GM23338 (cell line): ENCODE measurements around the gene CANT1.

Experiments
- CREB1 ChIP-seq: fragments of 250-450 bp; sonication (Bioruptor Pico); IDR thresholded peaks from 2 replicates; pipeline ENCODE4 v1.5.0; 2020; ENCODE audit warnings: low read depth, mild to moderate bottlenecking, moderate library complexity
- CTCF ChIP-seq, 2 experiments: fragments of 200-600 bp in 1 of 2; sonication (generic) in 1 of 2; conservative IDR thresholded peaks; 2 replicates each; pipeline versions ENCODE4 v1.5.1 to v1.6.1; 2016 to 2017; ENCODE audit warnings: antibody characterized with exemption in 2 of 2, low read depth in 2 of 2, mild to moderate bottlenecking in 2 of 2, moderate library complexity in 1 of 2
- EZH2 ChIP-seq: fragments of 200-600 bp; sonication (generic); IDR thresholded peaks from one replicate; pipeline ENCODE4 v1.8.0; 2017; ENCODE audit warnings: antibody characterized with exemption, mild to moderate bottlenecking, low read depth; ENCODE audit not compliant: unreplicated experiment
- EZH2phosphoT487 ChIP-seq: fragments of 200-600 bp; sonication (generic); IDR thresholded peaks from one replicate; pipeline ENCODE4 v1.8.1; 2018; ENCODE audit warnings: antibody characterized with exemption; ENCODE audit not compliant: unreplicated experiment
- JUNB ChIP-seq: IDR thresholded peaks from one replicate; pipeline ENCODE4 v1.6.1; 2016; ENCODE audit warnings: antibody characterized with exemption; ENCODE audit not compliant: unreplicated experiment
- POLR2AphosphoS5 ChIP-seq: IDR thresholded peaks from 2 replicates; pipeline ENCODE4 v1.6.1; 2016; ENCODE audit warnings: antibody characterized with exemption, low read depth
- ZNF331 ChIP-seq: fragments of 250-450 bp; sonication (Bioruptor Pico); IDR thresholded peaks from 2 replicates; pipeline ENCODE4 v1.5.0; 2020; ENCODE audit warnings: low read depth, mild to moderate bottlenecking, moderate library complexity

GRCh38 chr17:79003661-79004411, 5.7 kb downstream of the CANT1 start:
- no peak for TF ChIP-seq CTCF (conservative IDR thresholded peaks at IDR 0.05; ENCODE audit: low read depth in 2 of 2)
- no peak for TF ChIP-seq EZH2
- no peak for TF ChIP-seq CREB1 (CRISPR knock-in tag)
- no peak for TF ChIP-seq EZH2phosphoT487
- no peak for TF ChIP-seq ZNF331 (CRISPR knock-in tag)
- TF ChIP-seq POLR2AphosphoS5, result peak; percentile 22; the same call in 1 of the 2 replicates
- TF ChIP-seq JUNB, result no peak
